HG03066 (cell line): ENCODE measurements around the gene CDH26.
"Not testable (repeated sequence)": the region's sequence is repeated elsewhere in the genome, so short reads cannot be mapped to it uniquely, and the experiment has no call there.

Experiments used
- ATAC-seq: cut with Tn5 transposase; IDR thresholded peaks from one replicate; pipeline ENCODE4 v1.9.1; 2021; ENCODE audit warnings: low read depth; ENCODE audit not compliant: unreplicated experiment

CDH26 gene

GRCh38 chr20:59940129-59940955, 17.9 kb upstream of the CDH26 start, which contains the start of the genes FAM217B and PPP1R3D:
TSS of gene FAM217B (plus strand) at chr20:59940389. CDS start at chr20:59943944, 3,555 bp downstream.
TSS of gene PPP1R3D (minus strand) at chr20:59940305. CDS start at chr20:59939931, 374 bp downstream.
- ATAC-seq, result peak; percentile 88

GRCh38 chr20:59940956-59941294, 17.3 kb upstream of the CDH26 start:
- peak; percentile 7 for ATAC-seq

- no peak for ATAC-seq
Observed at GRCh38 chr20:59942245-59942644, 16.0 kb upstream of the CDH26 start.

GRCh38 chr20:59944726-59945125, 13.5 kb upstream of the CDH26 start:
- no peak for ATAC-seq

- ATAC-seq, result no peak
Observed at GRCh38 chr20:59945175-59945574, 13.0 kb upstream of the CDH26 start.

GRCh38 chr20:59945731-59946130, 12.5 kb upstream of the CDH26 start:
- no peak for ATAC-seq

DNA sequence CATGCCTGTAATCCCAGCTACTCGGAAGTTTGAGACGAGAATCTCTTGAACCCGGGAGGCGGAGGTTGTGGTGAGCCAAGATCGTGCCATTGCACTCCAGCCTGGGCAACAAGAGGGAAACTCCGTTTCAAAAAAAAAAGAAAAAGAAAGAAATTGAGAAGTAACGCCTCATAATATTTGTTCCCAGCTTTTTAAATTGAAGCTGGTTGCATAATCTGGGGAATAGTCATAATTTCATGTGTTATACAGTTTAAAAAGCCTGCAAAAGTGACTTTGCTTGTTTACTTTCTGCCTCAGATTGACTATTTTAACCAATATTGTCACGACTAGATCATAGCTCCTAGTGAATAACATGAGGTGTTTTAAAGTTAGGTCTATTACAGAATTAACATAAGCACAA, 10.8 kb upstream of the CDH26 start:
- ATAC-seq, result no peak

GRCh38 chr20:59948212-59948611, 10.0 kb upstream of the CDH26 start:
- no peak for ATAC-seq

- no peak for ATAC-seq
Observed at GRCh38 chr20:59948828-59949720, 9.1 kb upstream of the CDH26 start.

DNA sequence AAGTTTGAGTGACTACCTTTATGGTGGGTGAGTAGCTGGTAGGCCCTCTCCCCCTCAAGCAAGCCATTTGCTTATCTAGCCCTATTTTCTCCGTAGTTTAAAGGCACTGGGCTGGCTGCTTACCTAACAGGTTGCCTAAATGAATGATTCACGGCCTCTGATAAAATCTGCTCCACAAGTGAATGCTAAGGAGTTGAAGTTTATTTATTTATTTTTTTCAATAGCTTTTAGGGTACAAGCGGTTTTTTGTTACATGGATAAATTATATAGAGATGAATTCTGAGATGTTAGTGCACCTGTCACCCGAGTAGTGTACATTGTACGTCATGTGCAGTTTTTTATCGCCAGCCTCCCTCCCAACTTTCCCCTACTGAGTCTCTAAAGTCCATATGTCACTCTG, 8.3 kb upstream of the CDH26 start:
- no peak for ATAC-seq

GRCh38 chr20:59954718-59955117, 3.5 kb upstream of the CDH26 start:
- no peak for ATAC-seq

- no peak for ATAC-seq
Observed at GRCh38 chr20:59955131-59955796, 3.0 kb upstream of the CDH26 start.

GRCh38 chr20:59957568-59957967, 655 bp upstream of the CDH26 start:
- ATAC-seq, result not testable (repeated sequence)

DNA sequence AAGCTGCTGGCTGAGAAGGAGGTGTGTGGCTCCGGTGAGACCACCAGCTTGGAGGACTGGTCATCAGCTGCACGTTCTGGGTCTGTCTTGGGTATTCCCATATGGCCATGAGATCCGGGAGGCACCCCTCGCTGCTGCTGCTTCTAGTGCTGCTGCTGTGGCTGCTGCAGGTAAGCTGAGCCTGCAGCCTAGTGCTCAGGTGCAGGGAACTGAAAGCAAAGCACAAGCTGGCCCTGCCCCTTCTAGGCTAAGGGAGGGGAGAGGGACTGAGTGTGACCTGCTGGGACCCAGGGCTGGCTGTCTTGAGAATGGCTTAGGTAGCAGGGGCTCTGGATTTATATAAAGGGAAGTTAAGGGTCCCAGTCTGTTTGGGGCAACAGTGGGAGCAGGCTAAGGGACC, 403 bp downstream of the CDH26 start:
- no peak for ATAC-seq

DNA sequence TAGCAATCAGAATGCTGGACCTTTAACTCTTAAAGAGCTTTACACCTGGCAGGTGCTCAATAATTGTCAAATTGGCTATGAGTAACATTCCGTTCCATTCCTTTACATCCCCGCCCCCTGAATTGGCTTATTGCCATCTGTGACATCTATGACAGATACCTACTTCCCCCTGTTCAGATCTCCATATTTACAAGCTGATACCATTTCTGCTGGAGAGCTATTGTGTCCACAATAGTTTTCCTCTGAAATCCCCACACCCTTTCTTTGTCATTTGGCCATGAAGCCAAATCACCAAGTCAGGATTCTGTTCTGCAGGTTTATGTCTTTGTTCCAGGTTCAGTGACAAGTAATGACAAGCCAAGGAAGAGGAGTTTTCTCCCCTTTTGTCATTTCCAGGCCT, 3.2 kb downstream of the CDH26 start:
- no peak for ATAC-seq

GRCh38 chr20:59962155-59962554, 3.9 kb downstream of the CDH26 start:
- ATAC-seq, result no peak

GRCh38 chr20:59966428-59966827, 8.2 kb downstream of the CDH26 start:
- ATAC-seq, result no peak

- no peak for ATAC-seq
Observed at GRCh38 chr20:59971428-59971827, 13.2 kb downstream of the CDH26 start.

DNA sequence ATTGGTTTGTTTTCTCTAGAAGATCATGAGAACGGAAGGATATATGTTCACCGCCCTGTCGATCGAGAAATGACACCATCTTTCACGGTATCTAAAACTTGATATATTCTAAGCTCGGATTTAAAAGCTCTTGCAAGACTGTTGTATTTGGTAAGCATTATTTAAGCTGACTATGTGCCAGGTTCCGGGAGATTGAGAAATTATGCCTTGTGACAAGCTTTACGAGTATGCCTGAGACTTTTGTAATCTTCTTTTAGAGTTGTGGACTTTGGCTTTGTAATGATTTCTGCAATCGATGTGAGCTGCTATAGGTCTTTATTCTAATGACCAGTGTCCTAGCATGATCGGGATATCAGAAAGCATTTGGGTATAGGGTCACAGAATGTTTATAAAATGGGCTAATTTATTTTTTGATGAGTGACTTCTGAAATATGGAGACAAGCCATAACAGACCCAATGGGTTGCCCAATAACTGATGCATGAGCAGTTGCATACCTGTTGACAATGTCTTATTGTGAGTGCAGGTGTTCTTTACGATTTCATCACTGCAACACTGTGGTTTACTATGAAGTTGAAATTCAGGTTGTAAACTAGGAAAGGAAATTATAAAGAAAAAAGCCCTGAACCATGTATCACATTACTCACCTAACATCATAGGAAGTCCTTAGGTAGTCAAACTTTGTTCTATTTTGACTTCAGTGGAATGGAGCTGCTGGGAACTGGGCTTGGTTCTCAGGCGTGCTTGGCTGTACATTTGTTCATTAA, 14.0 kb downstream of the CDH26 start:
- no peak for ATAC-seq

- no peak for ATAC-seq
Observed at GRCh38 chr20:59976156-59976782, 18.0 kb downstream of the CDH26 start.
